ENCODE measurements around the gene KRT25. TPM values are rescaled to one million over a fixed set of nuclear protein-coding genes. Genes with fewer than 3 reads are reported as not detected.

Gene KRT25
- total and polyA plus RNA-seq, 2 of the 13 experiments (the other 11 are each of a cell fraction or from before 2014, with no cell fraction given): not detected

DNA sequence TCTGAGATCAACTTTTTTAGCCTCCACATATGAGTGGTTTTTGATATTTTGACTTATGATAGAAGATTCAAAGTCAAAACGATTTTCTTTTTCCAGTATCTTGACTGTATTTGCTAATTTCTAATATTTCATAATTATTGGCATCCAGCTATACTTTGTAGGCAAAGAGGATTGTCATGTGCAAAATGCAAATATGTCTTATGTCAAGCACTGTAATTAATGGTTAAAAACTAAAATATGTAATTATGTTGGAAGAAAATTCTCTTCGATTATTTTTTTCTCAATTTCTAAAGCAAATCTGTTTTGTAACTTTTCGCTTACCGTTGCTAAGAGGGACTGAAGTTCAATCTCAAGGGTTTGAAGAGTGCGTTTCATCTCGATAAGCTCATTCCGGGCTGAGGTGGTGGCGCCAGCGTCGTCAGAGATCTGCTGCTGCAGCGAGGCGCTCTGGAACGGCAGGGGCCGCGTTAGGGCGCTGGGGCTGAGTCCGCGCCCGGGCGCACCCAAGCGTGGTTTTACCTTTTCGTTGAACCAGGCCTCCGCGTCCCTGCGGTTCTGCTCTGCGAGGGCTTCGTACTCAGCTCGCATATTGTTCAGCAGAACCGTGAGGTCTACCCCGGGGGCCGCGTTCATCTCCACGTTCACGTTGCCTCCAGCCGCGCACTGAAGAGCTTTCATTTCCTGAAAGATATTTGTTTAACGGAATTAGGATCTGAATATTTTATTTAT lies 24.2 kb upstream of the KRT25 start (continued):
- TF ChIP-seq ZFX (CRISPR knock-in tag; IDR thresholded peaks at IDR 0.05; ENCODE audit: low read depth) (peak; percentile 39; the same call in 1 of the 2 replicates), ZUFSP (CRISPR knock-in tag; IDR thresholded peaks at IDR 0.05; ENCODE audit: borderline replicate concordance) (no peak), ZNF674 (CRISPR knock-in tag; IDR thresholded peaks at IDR 0.05; ENCODE audit: low read depth) (no peak), SP140L (CRISPR knock-in tag; IDR thresholded peaks at IDR 0.05; ENCODE audit: borderline replicate concordance) (no peak), KDM5B (CRISPR knock-in tag; IDR thresholded peaks at IDR 0.05; ENCODE audit: borderline replicate concordance) (peak; percentile 40; the same call in 1 of the 2 replicates), FOXA1 (IDR thresholded peaks at IDR 0.05) (no peak), FOXA1 (CRISPR knock-in tag; IDR thresholded peaks at IDR 0.05) (no peak), ZNF101 (CRISPR knock-in tag; IDR thresholded peaks at IDR 0.05; ENCODE audit: borderline replicate concordance, low read depth) (no peak), ZFP1 (CRISPR knock-in tag; IDR thresholded peaks at IDR 0.05) (no peak), GMEB2 (CRISPR knock-in tag; IDR thresholded peaks at IDR 0.05; ENCODE audit: low read depth) (no peak), ZNF292 (CRISPR knock-in tag; IDR thresholded peaks at IDR 0.05; ENCODE audit: borderline replicate concordance, low read depth) (peak; percentile 29; the same call in 1 of the 2 replicates), FOXK2 (IDR thresholded peaks at IDR 0.05) (no peak), PRMT3 (CRISPR knock-in tag; IDR thresholded peaks at IDR 0.05; ENCODE audit: borderline replicate concordance, low read depth) (no peak), ZNF607 (CRISPR knock-in tag; IDR thresholded peaks at IDR 0.05; ENCODE audit: borderline replicate concordance) (no peak), ZNF414 (CRISPR knock-in tag; IDR thresholded peaks at IDR 0.05) (no peak), ZNF503 (CRISPR knock-in tag; IDR thresholded peaks at IDR 0.05) (no peak), FOSL2 (CRISPR knock-in tag; IDR thresholded peaks at IDR 0.05) (no peak), U2AF1 (optimal IDR thresholded peaks at IDR 0.05; ENCODE audit: low read depth, low read length) (no peak), ZFP37 (CRISPR knock-in tag; IDR thresholded peaks at IDR 0.05; ENCODE audit: borderline replicate concordance) (no peak), ZNF350 (CRISPR knock-in tag; IDR thresholded peaks at IDR 0.05; ENCODE audit: borderline replicate concordance, low read depth) (0 out of 2 replicates have a peak, but pooled peaks have one; percentile 29), TCF7L2 (IDR thresholded peaks at IDR 0.05; ENCODE audit: low read depth, low read length) (no peak)
- TF ChIP-seq, protein P1, sequence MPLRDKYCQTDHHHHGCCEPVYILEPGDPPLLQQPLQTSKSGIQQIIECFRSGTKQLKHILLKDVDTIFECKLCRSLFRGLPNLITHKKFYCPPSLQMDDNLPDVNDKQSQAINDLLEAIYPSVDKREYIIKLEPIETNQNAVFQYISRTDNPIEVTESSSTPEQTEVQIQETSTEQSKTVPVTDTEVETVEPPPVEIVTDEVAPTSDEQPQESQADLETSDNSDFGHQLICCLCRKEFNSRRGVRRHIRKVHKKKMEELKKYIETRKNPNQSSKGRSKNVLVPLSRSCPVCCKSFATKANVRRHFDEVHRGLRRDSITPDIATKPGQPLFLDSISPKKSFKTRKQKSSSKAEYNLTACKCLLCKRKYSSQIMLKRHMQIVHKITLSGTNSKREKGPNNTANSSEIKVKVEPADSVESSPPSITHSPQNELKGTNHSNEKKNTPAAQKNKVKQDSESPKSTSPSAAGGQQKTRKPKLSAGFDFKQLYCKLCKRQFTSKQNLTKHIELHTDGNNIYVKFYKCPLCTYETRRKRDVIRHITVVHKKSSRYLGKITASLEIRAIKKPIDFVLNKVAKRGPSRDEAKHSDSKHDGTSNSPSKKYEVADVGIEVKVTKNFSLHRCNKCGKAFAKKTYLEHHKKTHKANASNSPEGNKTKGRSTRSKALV (CRISPR knock-in tag; IDR thresholded peaks at IDR 0.05): peak; percentile 99

Data from HepG2 (cell line).